Motor neuron (in vitro differentiated cells): Measurements from ENCODE around the gene KIAA0319L. TPM values are rescaled to one million over a fixed set of nuclear protein-coding genes. Genes with fewer than 3 reads are reported as not detected.

Experiments
- ATAC-seq, 8 experiments: fragments of 200-7000 bp; cut with Tn5 transposase; replicated peaks in 6 of 8; 2 replicates each; pipeline ENCODE4 v1.8.0; 2021; ENCODE audit warnings: mild to moderate bottlenecking in 8 of 8, moderate library complexity in 8 of 8
- H3K27ac ChIP-seq, 2 donors: fragments of 250-450 bp; sonication (Bioruptor Pico); 2 replicates each; pipeline ENCODE4 v1.9.0; 2021; ENCODE audit warnings: antibody characterized with exemption in 2 of 2, mild to moderate bottlenecking in 2 of 2, moderate library complexity in 1 of 2
- H3K4me1 ChIP-seq, 2 donors: fragments of 250-450 bp; sonication (Bioruptor Pico); replicated peaks in 1 of 2; 2 replicates each; pipeline ENCODE4 v1.6.1; 2021; ENCODE audit warnings: antibody characterized with exemption in 2 of 2, mild to moderate bottlenecking in 2 of 2, moderate library complexity in 1 of 2
- H3K4me3 ChIP-seq, 5 donors: fragments of 250-450 bp; sonication (Bioruptor Pico); 2 replicates each; pipeline ENCODE4 v1.9.0; 2021; ENCODE audit warnings: antibody characterized with exemption in 5 of 5, mild to moderate bottlenecking in 5 of 5, moderate library complexity in 4 of 5
- WGBS, 10 experiments: fragments of 450-650 bp; shearing (Covaris generic); methylation state at CpG; one replicate each; pipeline ENCODE4 v1.0.0; 2022; 5-methylcytosine and 5-hydroxymethylcytosine counted together
- in situ Hi-C, 9 experiments: fragments of 400-800 bp; cut with MboI; loops; one replicate each; pipeline ENCODE4 v1.15.0; 2021; ENCODE audit warnings: low sequenced_read_pairs in 9 of 9, low pct_unique_long_range_greater_than_20kb in 2 of 9; ENCODE audit not compliant: unreplicated experiment in 9 of 9
- total RNA-seq, 8 experiments: library from RNA; unstranded; fragments of 300-600 nt; gene quantifications; 2 replicates each; pipeline versions ENCODE4 v1.2.3 to v1.2.4, GENCODE V29; 2022

Gene KIAA0319L
- total RNA-seq, 8 experiments from 2014 or later: 48.2 to 71.6 (median 58.0) TPM

GRCh38 chr1:35437200-35437599 lies 120.0 kb downstream of the KIAA0319L start:
- ATAC-seq: no peak
- H3K4me1 ChIP-seq: no peaks in the 10 kb centered on the region
- 83 to 100% (median 93%) methylated on average over 1 to 8 of the region's 9 CpGs; no CpG with 5 or more reads in 1 of the 10 experiments for WGBS, 10 experiments
- in situ Hi-C loops: loop anchor here in 1 of 9 experiments (25.0 kb wide), 1 partner anchor 300 kb away; no protein-coding TSS in a partner anchor
- no peak overlapping the region for H3K4me3 ChIP-seq
- H3K27ac ChIP-seq: no peak overlapping the region

GRCh38 chr1:35436078-35436477 lies 121.1 kb downstream of the KIAA0319L start:
- no peak overlapping the region for H3K27ac ChIP-seq
- WGBS, 10 experiments: 79 to 100% (median 96%) methylated on average over 1 to 9 of the region's 10 CpGs; no CpG with 5 or more reads in 4 of the 10 experiments
- in situ Hi-C loops: loop anchor here in 1 of 9 experiments (25.0 kb wide), 1 partner anchor 301 kb away; no protein-coding TSS in a partner anchor
- peak in 1 of 8 experiments; percentile 10 for ATAC-seq
- no peak overlapping the region for H3K4me3 ChIP-seq
- H3K4me1 ChIP-seq: no peaks in the 10 kb centered on the region

- H3K4me1 ChIP-seq: no peaks in the 10 kb centered on the region
- 87 to 100% (median 90%) methylated on average over 1 to 7 of the region's 12 CpGs; no CpG with 5 or more reads in 7 of the 10 experiments for WGBS, 10 experiments
- ATAC-seq: peak in 1 of 8 experiments; percentile 14
- H3K4me3 ChIP-seq: no peak overlapping the region
- no peak overlapping the region for H3K27ac ChIP-seq
- in situ Hi-C loops: loop anchor here in 1 of 9 experiments (25.0 kb wide), 1 partner anchor 303 kb away; no protein-coding TSS in a partner anchor
Observed at GRCh38 chr1:35434703-35435102, 122.5 kb downstream of the KIAA0319L start.

GRCh38 chr1:35433714-35434113 lies 123.5 kb downstream of the KIAA0319L start:
- in situ Hi-C loops: loop anchor here in 1 of 9 experiments (25.0 kb wide), 1 partner anchor 304 kb away; no protein-coding TSS in a partner anchor
- ATAC-seq: no peak
- Histone ChIP-seq H3K27ac (no peak overlapping the region), H3K4me3 (no peak overlapping the region), H3K4me1 (no peaks in the 10 kb centered on the region)
- 89 to 100% (median 97%) methylated on average over 3 to 10 of the region's 15 CpGs; no CpG with 5 or more reads in 4 of the 10 experiments for WGBS, 10 experiments

GRCh38 chr1:35432231-35432630 lies 125.0 kb downstream of the KIAA0319L start:
- ATAC-seq: peak in 1 of 8 experiments; percentile 19
- Histone ChIP-seq H3K4me1 (no peaks in the 10 kb centered on the region), H3K4me3 (no peak overlapping the region), H3K27ac (no peak overlapping the region)
- in situ Hi-C loops: loop anchor here in 1 of 9 experiments (25.0 kb wide), 1 partner anchor 305 kb away; no protein-coding TSS in a partner anchor
- WGBS, 10 experiments: 83 to 100% (median 97%) methylated on average over 1 to 8 of the region's 10 CpGs; no CpG with 5 or more reads in 2 of the 10 experiments

GRCh38 chr1:35431173-35431599 lies 126.0 kb downstream of the KIAA0319L start:
- Histone ChIP-seq H3K4me3 (no peak overlapping the region), H3K4me1 (no peaks in the 10 kb centered on the region), H3K27ac (no peak overlapping the region)
- in situ Hi-C loops: loop anchor here in 1 of 9 experiments (25.0 kb wide), 1 partner anchor 306 kb away; no protein-coding TSS in a partner anchor
- WGBS, 10 experiments: 67 to 100% (median 93%) methylated on average over 2 to 7 of the region's 7 CpGs
- ATAC-seq: no peak

GRCh38 chr1:35430762-35431161 lies 126.4 kb downstream of the KIAA0319L start:
- Histone ChIP-seq H3K4me3 (no peak overlapping the region), H3K4me1 (no peaks in the 10 kb centered on the region), H3K27ac (no peak overlapping the region)
- no peak for ATAC-seq
- 83 to 100% (median 96%) methylated on average over 1 to 4 of the region's 4 CpGs; no CpG with 5 or more reads in 3 of the 10 experiments for WGBS, 10 experiments
- in situ Hi-C loops: loop anchor here in 1 of 9 experiments (25.0 kb wide), 1 partner anchor 307 kb away; no protein-coding TSS in a partner anchor

- WGBS, 10 experiments: 80 to 100% (median 94%) methylated on average over 1 to 7 of the region's 7 CpGs
- Histone ChIP-seq H3K27ac (no peak overlapping the region), H3K4me3 (no peak overlapping the region), H3K4me1 (no peaks in the 10 kb centered on the region)
- ATAC-seq: no peak
- in situ Hi-C loops: loop anchor here in 1 of 9 experiments (25.0 kb wide), 1 partner anchor 309 kb away; no protein-coding TSS in a partner anchor
Observed at GRCh38 chr1:35428360-35428759, 128.8 kb downstream of the KIAA0319L start.

- WGBS, 10 experiments: 73 to 100% (median 91%) methylated on average over 2 of the region's 2 CpGs
- no peaks in the 10 kb centered on the region for H3K4me1 ChIP-seq
- in situ Hi-C loops: loop anchor here in 1 of 9 experiments (25.0 kb wide), 1 partner anchor 311 kb away; no protein-coding TSS in a partner anchor
- no peak overlapping the region for H3K27ac ChIP-seq
- H3K4me3 ChIP-seq: no peak overlapping the region
- ATAC-seq: no peak
Observed at GRCh38 chr1:35426097-35426586, 131.1 kb downstream of the KIAA0319L start.

- Histone ChIP-seq H3K4me3 (no peak overlapping the region), H3K27ac (no peak overlapping the region), H3K4me1 (no peaks in the 10 kb centered on the region)
- WGBS, 10 experiments: 94 to 100% (median 100%) methylated on average over 1 of the region's 1 CpG; no CpG with 5 or more reads in 2 of the 10 experiments
- in situ Hi-C loops: no loop called here
- ATAC-seq: peak in 1 of 8 experiments; percentile 55
Observed at GRCh38 chr1:35408925-35409324, 148.3 kb downstream of the KIAA0319L start.

GRCh38 chr1:35407743-35408142 lies 149.5 kb downstream of the KIAA0319L start:
- Histone ChIP-seq H3K4me3 (no peak overlapping the region), H3K4me1 (no peaks in the 10 kb centered on the region), H3K27ac (no peak overlapping the region)
- ATAC-seq: no peak
- 82 to 100% (median 100%) methylated on average over 1 to 4 of the region's 4 CpGs; no CpG with 5 or more reads in 1 of the 10 experiments for WGBS, 10 experiments
- in situ Hi-C loops: no loop called here

GRCh38 chr1:35406103-35406502 lies 151.1 kb downstream of the KIAA0319L start:
- Histone ChIP-seq H3K4me1 (no peaks in the 10 kb centered on the region), H3K27ac (no peak overlapping the region), H3K4me3 (no peak overlapping the region)
- ATAC-seq: no peak
- in situ Hi-C loops: no loop called here

GRCh38 chr1:35401049-35401448 lies 156.2 kb downstream of the KIAA0319L start:
- Histone ChIP-seq H3K4me1 (no peaks in the 10 kb centered on the region), H3K27ac (no peak overlapping the region), H3K4me3 (no peak overlapping the region)
- ATAC-seq: no peak
- in situ Hi-C loops: no loop called here
